ENCODE data around the gene SDS. TPM values are rescaled to one million over a fixed set of nuclear protein-coding genes. Genes with fewer than 3 reads are reported as not detected.

Gene SDS
- total and polyA plus RNA-seq, 9 donors, result 0.20 to 12.8 (median 1.0) TPM; not detected in 2

- DNase-seq, result no peak
- no peak for TF ChIP-seq EP300 (IDR thresholded peaks at IDR 0.05)
- TF ChIP-seq POLR2A (IDR thresholded peaks at IDR 0.05), result no peak
- no peak for TF ChIP-seq CTCF (IDR thresholded peaks at IDR 0.05)
- 39 to 53% (median 46%) methylated on average over 16 of the region's 16 CpGs for WGBS, 3 donors
- H3K4me3 ChIP-seq, result no peak overlapping the region
- no peaks in the 10 kb centered on the region for H3K27me3 ChIP-seq
- H3K4me1 ChIP-seq (ENCODE audit: insufficient read depth), result no peaks in the 10 kb centered on the region
- no peaks in the 10 kb centered on the region for H3K36me3 ChIP-seq
- H3K9me3 ChIP-seq, result no peaks in the 10 kb centered on the region
- intact Hi-C loops (cut with DNase I), result no loop called here
- H3K27ac ChIP-seq, result no peak overlapping the region
Observed at GRCh38 chr12:113396828-113397496, 6.7 kb downstream of the SDS start.

- TF ChIP-seq CTCF (IDR thresholded peaks at IDR 0.05), result no peak
- TF ChIP-seq POLR2A (IDR thresholded peaks at IDR 0.05), result no peak
- TF ChIP-seq EP300 (IDR thresholded peaks at IDR 0.05), result no peak
- no peak overlapping the region for H3K4me3 ChIP-seq
- no peaks in the 10 kb centered on the region for H3K36me3 ChIP-seq
- no peaks in the 10 kb centered on the region for H3K4me1 ChIP-seq (ENCODE audit: insufficient read depth)
- H3K27ac ChIP-seq, result no peak overlapping the region
- no peaks in the 10 kb centered on the region for H3K9me3 ChIP-seq
- intact Hi-C loops (cut with DNase I), result no loop called here
- no peak for DNase-seq
- H3K27me3 ChIP-seq, result no peaks in the 10 kb centered on the region
Observed at GRCh38 chr12:113396200-113396599, 7.5 kb downstream of the SDS start.

- Histone ChIP-seq H3K27ac (no peak overlapping the region), H3K27me3 (no peaks in the 10 kb centered on the region), H3K9me3 (no peaks in the 10 kb centered on the region), H3K4me1 (ENCODE audit: insufficient read depth) (no peaks in the 10 kb centered on the region), H3K4me3 (no peak overlapping the region), H3K36me3 (no peaks in the 10 kb centered on the region)
- no peak for DNase-seq
- intact Hi-C loops (cut with DNase I), result no loop called here
- TF ChIP-seq EP300 (IDR thresholded peaks at IDR 0.05) (no peak), CTCF (IDR thresholded peaks at IDR 0.05) (no peak), POLR2A (IDR thresholded peaks at IDR 0.05) (no peak)
- WGBS, 3 donors, result 73 to 80% (median 74%) methylated on average over 5 of the region's 5 CpGs
Observed at GRCh38 chr12:113395119-113395518, 8.6 kb downstream of the SDS start.

- Histone ChIP-seq H3K27ac (no peak overlapping the region), H3K4me3 (no peak overlapping the region), H3K9me3 (no peaks in the 10 kb centered on the region), H3K36me3 (no peaks in the 10 kb centered on the region), H3K27me3 (no peaks in the 10 kb centered on the region), H3K4me1 (ENCODE audit: insufficient read depth) (no peaks in the 10 kb centered on the region)
- TF ChIP-seq POLR2A (IDR thresholded peaks at IDR 0.05) (no peak), CTCF (IDR thresholded peaks at IDR 0.05) (no peak), EP300 (IDR thresholded peaks at IDR 0.05) (no peak)
- intact Hi-C loops (cut with DNase I), result no loop called here
- DNase-seq, result no peak
- 60 to 80% (median 67%) methylated on average over 5 of the region's 5 CpGs for WGBS, 3 donors
Observed at GRCh38 chr12:113393749-113394148, 9.9 kb downstream of the SDS start.

All from ovary (tissue), 9 donors.